Right lobe of liver (tissue), 4 donors: ENCODE results near the gene BMP10.

ENCODE experiments used
- CTCF ChIP-seq, 4 donors: fragments of 200-600 bp in 3 of 4; fragments of 450-650 bp in 1 of 4; IDR thresholded peaks; one replicate each; pipeline versions ENCODE4 v1.5.1 to v1.8.0; 2016 to 2022; ENCODE audit warnings: antibody characterized with exemption in 4 of 4, mild to moderate bottlenecking in 2 of 4
- POLR2A ChIP-seq: fragments of 450-650 bp; IDR thresholded peaks from one replicate; pipeline ENCODE4 v1.6.1; 2017; ENCODE audit warnings: antibody characterized with exemption, mild to moderate bottlenecking
- donor health status: DM: no; HTN: no; CAD: no.
- donor health status: DM: no; HTN: no; CAD: no.
- donor health status: DM: no; HTN: yes; CAD: no.

GRCh38 chr2:68833162-68833561 lies 38.0 kb downstream of the BMP10 start:
- no peak for TF ChIP-seq CTCF (IDR thresholded peaks at IDR 0.05)
- no peak for TF ChIP-seq POLR2A
